ENCODE data around the gene YBEY.

The YBEY gene

GRCh38 chr21:46334351-46335140, 48.4 kb downstream of the YBEY start:
- DNase-seq = no peak

GRCh38 chr21:46336603-46337002, 50.5 kb downstream of the YBEY start:
- no peak for DNase-seq

- no peak for DNase-seq
Observed at GRCh38 chr21:46340998-46341397, 54.9 kb downstream of the YBEY start.

- DNase-seq = no peak
Observed at GRCh38 chr21:46344219-46344915, 58.2 kb downstream of the YBEY start.

- no peak for DNase-seq
Observed at GRCh38 chr21:46345861-46346260, 59.7 kb downstream of the YBEY start.

GRCh38 chr21:46346296-46347202, 60.4 kb downstream of the YBEY start:
- DNase-seq = no peak

GRCh38 chr21:46347203-46347550, 61.0 kb downstream of the YBEY start:
- no peak for DNase-seq

Measured in NCI-H1436 treated with DMSO at 0.1 percent for 48 hours (cell line).